Measurements from ENCODE around the gene DNM3.

DNM3 gene

GRCh38 chr1:172447641-172448040, 606.3 kb downstream of the DNM3 start:
- no peak for DNase-seq

- no peak for DNase-seq
These were observed 607.8 kb downstream of the DNM3 start for GRCh38 chr1:172448995-172449584.

DNA sequence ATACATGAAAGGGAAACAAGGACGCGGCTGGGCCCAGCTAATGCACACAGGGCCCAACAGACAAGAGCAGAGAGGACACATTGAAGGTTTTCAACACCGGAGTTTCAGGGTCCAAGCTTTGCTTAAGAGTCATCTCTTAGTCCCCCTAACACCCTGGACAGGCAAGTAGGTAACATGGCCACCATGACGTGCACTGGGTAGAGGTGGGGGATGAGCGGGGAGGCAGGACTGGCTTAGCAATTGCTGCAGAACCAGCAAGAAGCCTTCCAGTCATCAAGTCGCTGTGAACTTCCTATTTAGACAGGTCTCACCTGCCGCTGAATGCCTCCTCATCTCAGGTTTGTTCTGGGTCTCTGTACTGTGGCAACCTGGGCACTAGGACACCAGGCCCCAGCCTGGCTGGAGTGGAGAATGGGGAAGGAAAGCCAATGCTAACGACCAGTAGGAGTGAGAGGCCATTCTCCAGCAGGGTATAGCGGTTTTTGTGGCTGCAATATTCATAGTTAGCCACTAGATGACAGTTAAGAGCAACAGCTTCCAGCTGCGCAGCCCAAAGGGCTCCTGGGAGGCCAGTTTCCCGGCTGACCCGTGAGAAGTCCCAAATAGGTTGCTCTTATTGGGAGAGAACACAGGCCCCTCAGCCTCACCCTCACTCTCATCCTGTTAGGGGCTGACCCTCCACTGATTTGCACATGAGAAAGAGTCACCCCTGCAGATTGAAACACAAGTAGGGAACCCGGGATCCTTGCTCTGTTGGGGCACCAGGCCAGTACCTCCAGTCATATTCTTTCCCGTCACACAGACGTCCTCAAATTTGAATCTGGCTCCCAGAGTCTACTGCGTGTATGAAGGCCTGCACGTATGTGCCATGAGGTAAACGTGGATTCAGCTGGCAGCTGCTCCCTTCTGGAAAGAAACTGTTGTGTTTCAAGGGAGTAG, 608.6 kb downstream of the DNM3 start:
- no peak for DNase-seq

- DNase-seq: no peak
These were observed 609.2 kb downstream of the DNM3 start for GRCh38 chr1:172450524-172450885.

DNA sequence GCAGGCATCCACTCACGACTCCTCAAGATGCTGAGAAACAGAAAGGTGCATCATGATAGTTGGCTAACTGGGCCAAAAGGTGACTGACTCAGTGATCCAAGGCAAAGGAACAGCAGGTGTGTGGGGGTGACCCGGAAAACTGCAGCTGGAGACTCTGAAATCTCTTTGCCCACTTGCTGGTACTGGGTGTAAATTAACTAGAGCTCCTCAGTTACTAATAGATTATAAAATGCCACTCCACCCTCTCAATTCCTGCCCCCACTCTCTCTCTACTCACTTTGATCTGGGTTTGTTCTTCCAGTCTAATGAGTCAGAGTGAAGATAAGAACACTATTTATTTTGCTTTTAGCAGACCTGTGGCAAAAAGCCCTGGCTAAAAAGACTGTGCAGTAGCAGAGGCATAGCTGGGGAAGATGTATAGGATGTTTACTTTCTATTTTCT, 609.7 kb downstream of the DNM3 start:
- no peak for DNase-seq

DNA sequence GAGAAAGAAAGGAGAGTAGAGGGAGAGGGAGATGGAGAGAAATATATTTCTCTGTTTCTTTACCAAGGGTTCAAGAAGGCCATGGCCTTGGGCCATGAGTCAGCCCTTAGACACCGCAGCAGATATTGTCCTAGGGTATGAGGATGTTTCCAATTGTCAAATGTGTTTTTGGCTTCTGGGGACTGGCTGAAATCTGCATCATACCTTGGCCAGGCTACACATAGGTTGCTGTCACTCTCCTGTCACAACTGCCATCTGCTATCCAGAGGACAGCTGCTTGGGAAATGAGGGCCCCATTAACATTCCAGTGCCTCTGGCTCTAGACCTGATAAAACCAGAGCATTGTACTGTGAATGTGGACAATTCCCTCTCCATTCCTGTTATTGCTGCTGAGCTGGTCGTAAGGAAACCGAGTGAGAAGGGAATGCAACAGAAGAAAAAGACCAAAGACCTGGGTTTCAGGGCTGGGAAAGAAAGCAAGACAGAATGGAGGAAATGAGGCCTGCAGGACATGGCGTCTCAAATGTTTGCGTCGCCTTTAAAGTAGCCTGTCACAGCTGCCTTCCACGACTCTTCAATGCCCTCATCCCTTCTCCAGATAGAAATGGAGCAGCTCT, 611.3 kb downstream of the DNM3 start:
- no peak for DNase-seq

DNA sequence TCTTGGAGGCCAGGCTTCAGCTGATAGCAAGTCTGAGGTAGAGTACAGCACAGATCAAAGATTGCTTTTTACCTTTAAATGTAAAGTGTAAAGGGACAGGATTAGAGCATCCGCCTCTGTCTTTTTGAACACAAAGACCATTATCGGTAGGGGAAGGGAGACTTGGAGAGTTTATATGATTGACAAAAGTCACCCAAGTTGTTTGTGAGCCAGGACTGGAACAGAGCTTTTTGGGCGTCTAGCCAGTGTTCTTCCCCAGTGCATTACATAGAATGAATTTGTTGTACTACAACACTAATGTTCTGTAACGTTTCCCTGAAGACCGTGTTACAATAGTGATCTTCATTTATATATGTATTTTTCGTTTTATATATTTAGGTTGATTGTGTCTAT, 611.9 kb downstream of the DNM3 start:
- DNase-seq: no peak

DNA sequence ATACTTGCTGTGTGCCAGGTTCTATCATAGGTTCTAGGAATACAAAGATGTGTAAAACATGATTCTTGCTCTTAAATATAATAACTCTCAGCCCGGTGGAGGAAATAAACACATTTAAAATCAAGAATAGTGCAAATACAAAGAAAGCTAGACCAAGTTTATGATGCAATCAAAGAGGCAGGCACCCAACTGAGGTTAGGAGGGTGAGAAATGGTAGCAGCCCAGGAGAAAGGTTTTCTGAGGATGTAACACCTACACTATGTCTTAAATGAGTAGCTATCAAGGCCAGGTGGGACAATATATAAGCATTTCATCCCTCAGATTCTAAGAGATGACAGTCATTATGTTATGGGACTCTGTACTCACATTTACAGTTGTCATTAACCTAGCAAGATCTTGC, 612.3 kb downstream of the DNM3 start:
- DNase-seq: no peak

- DNase-seq: no peak
These were observed 614.2 kb downstream of the DNM3 start for GRCh38 chr1:172455451-172455850.

- DNase-seq: no peak
These were observed 615.1 kb downstream of the DNM3 start for GRCh38 chr1:172456344-172456769.

DNA sequence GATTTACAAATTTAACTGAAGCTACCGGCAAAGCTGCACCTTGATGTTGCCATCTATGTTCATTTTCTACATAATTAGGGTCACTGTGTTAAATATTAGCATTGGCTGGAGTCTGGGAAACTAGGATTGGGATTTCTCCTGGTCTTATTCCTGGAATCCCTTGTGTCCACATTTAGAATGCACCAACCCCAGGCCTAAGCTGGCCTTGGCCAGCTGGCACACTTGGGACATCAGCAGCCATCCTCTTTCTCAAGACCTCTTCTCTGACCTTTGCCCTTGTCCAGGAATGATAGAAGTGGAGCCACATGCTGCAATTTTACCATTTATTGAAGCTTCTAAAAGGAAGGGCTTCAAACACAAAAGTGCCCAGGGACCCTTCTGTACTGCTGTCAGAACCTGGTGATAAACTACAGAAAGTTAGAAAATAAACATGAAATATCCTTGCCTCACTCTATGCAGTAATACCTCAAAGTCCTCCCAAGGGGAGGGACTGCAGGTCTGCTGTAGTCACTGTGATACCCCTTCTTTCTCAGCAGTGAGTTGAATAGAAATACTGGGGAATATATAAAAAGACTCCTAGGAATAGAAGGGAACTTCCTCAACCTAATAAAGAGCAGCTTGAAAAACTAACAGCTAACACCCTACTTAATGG, 616.3 kb downstream of the DNM3 start:
- DNase-seq: no peak

GRCh38 chr1:172460177-172460576, 618.9 kb downstream of the DNM3 start:
- DNase-seq: no peak

GRCh38 chr1:172460887-172461315, 619.6 kb downstream of the DNM3 start:
- DNase-seq: no peak
